ENCODE data around the gene C12orf56.
"Not testable (repeated sequence)": the region's sequence is repeated elsewhere in the genome, so short reads cannot be mapped to it uniquely, and the experiment has no call there.

The C12orf56 gene

DNA sequence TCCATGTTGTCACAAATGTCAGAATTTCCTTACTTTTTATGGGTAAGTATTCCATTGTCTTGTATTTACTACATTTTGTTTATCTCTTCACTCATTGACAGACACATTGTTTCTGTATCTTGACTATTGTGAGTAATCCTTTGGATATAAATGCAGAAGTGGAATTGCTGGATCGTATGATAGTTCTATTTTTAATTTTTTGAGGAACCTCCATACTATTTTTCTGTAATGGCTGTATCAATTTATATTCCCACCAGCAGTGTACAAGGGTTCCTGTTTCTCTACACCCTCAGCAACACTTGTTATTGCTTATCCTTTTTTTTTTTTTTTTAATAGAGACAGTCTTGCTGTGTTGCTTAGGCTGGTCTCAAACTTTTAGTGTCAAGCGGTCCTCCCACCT is 164.9 kb downstream of the C12orf56 start:
- no peak overlapping the region for H3K4me3 ChIP-seq (ENCODE audit: control insufficient read depth, low read depth, low read length)
- TF ChIP-seq, protein P1, sequence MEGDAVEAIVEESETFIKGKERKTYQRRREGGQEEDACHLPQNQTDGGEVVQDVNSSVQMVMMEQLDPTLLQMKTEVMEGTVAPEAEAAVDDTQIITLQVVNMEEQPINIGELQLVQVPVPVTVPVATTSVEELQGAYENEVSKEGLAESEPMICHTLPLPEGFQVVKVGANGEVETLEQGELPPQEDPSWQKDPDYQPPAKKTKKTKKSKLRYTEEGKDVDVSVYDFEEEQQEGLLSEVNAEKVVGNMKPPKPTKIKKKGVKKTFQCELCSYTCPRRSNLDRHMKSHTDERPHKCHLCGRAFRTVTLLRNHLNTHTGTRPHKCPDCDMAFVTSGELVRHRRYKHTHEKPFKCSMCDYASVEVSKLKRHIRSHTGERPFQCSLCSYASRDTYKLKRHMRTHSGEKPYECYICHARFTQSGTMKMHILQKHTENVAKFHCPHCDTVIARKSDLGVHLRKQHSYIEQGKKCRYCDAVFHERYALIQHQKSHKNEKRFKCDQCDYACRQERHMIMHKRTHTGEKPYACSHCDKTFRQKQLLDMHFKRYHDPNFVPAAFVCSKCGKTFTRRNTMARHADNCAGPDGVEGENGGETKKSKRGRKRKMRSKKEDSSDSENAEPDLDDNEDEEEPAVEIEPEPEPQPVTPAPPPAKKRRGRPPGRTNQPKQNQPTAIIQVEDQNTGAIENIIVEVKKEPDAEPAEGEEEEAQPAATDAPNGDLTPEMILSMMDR (conservative IDR thresholded peaks at IDR 0.05; ENCODE audit: control insufficient read depth, insufficient read depth, low read depth, low read length) = no peak
- DNase-seq (ENCODE audit: low read depth) = no peak

DNA sequence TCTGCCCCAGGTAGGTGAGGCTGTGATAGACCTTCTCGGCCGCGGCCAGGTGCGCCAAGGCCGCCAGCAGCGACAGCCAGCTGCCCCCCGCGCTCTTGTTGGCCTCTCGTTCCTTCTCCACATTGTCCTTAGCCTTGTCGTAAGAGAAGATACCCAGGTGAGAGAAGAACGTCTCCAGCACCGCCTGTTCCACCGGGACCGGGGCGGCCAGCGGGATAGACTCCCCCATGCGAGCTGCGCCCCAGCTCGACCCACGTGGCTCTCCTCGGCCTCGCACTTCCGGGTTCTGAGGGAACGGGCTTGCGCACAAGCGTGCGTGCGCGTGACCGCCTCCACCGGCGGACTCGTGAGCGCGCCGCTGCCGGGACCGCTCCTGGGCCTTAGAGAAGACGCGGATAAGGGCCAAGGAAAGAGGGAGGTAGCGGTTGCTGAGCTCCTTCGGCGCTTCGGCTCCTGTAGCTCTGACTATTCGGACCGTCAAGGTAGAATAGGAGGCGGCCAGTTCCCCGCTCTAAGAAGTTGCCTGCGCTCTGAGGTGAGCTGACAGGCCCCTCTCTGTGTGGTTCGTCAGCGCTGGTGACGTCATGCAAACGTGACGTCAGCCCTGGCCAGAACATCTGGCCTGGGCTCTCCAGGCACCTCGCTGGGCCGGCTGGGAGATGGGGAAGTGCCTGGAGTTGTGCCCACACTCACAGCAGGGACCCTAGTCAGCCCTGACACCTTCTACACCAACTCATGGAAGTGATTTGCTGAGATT is 168.4 kb downstream of the C12orf56 start, which contains the start of gene KICS2:
TSS of gene KICS2 (minus strand) at position 288 of the 757 bp plus-strand sequence. CDS start at position 229, 59 bp downstream.
- TF ChIP-seq, protein P1 (conservative IDR thresholded peaks at IDR 0.05; ENCODE audit: control insufficient read depth, insufficient read depth, low read depth, low read length) = no peak
- peak within 1 kb of the TSS; percentile 79 for H3K4me3 ChIP-seq (ENCODE audit: control insufficient read depth, low read depth, low read length)

DNA sequence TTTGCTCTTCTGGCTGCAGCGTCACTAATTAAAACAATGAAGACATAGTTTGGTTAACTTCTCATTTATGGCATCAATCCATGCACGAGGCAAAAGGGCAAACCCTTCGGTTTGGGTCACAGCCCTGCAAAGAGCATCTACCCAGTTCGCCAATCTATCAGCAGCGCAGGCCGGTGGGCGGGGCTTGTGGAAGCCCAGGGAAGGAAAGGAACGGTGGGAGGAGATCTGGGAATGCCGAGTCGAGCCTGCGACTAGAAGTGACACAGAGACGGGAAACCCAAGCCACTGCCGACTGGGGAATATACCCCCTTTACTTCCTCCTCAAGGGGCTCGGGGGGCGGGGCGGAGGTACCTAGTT is 168.9 kb downstream of the C12orf56 start:
- peak; percentile 89 for DNase-seq (ENCODE audit: low read depth)
- TF ChIP-seq, protein P1 (conservative IDR thresholded peaks at IDR 0.05; ENCODE audit: control insufficient read depth, insufficient read depth, low read depth, low read length) = no peak
- H3K4me3 ChIP-seq (ENCODE audit: control insufficient read depth, low read depth, low read length) = peak overlapping the region; percentile 79

More for the DNA sequence above, 168.4 kb downstream of the C12orf56 start, which contains the start of gene KICS2:
- DNase-seq (ENCODE audit: low read depth) = peak; percentile 93

DNA sequence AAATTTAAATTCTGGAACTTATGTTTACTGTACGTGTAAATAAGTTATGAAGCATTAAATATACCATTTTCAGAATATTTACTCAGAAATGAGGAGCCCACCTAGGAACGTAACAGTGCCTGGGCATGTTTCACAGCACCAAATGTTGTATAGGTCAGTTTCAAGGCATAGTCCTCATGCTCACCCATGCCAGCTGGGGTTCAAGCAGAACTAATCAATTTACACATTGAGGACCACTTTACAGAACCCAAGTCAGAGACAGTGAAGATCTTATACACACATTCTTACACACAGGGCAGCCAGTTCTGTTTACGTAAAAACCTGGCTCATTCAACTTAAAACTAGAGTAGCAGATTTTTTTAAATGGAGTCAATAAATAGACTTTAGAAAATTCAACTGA is 170.5 kb downstream of the C12orf56 start:
- no peak overlapping the region for H3K4me3 ChIP-seq (ENCODE audit: control insufficient read depth, low read depth, low read length)
- no peak for DNase-seq (ENCODE audit: low read depth)
- TF ChIP-seq, protein P1 (conservative IDR thresholded peaks at IDR 0.05; ENCODE audit: control insufficient read depth, insufficient read depth, low read depth, low read length) = no peak

DNA sequence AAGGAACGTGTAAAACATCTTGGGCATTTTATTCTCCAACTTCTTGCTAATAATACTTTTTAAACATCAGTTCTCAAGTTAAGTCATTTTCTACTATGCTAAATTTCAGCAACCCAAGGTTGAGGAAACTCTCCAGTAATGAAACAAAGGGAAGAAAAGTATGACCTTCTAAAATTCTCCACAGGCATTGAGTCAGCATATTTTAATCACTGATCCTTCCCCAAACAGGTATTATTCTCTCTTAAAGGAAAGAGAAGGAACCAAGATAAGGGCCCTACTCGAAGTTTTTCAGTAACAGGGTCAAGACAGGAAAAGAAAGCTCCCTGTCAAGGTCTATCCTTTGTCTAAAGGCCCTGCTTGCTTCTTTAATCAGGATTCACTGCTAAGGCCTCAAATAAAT is 171.4 kb downstream of the C12orf56 start:
- H3K4me3 ChIP-seq (ENCODE audit: control insufficient read depth, low read depth, low read length) = no peak overlapping the region
- TF ChIP-seq, protein P1 (conservative IDR thresholded peaks at IDR 0.05; ENCODE audit: control insufficient read depth, insufficient read depth, low read depth, low read length) = no peak
- DNase-seq (ENCODE audit: low read depth) = no peak

DNA sequence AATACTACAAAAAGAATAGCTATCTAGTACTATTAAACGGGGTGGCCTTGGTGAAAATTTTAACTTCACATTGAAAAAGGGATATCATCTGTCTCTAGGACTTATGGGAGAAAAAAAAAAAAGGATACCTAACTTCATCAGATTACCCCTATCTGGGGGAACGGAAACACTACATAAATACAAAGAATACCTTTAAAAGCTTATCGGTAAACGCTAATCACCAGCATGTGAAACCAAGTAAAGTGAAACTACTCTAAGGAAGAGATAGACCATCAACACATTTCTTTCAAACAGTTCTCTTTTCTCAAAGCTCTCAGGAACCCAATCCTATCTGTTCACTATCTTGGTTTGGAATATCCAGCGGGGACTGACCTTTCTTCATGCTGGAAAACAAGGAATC is 172.0 kb downstream of the C12orf56 start:
- H3K4me3 ChIP-seq (ENCODE audit: control insufficient read depth, low read depth, low read length) = no peak overlapping the region
- TF ChIP-seq, protein P1 (conservative IDR thresholded peaks at IDR 0.05; ENCODE audit: control insufficient read depth, insufficient read depth, low read depth, low read length) = no peak
- DNase-seq (ENCODE audit: low read depth) = no peak

DNA sequence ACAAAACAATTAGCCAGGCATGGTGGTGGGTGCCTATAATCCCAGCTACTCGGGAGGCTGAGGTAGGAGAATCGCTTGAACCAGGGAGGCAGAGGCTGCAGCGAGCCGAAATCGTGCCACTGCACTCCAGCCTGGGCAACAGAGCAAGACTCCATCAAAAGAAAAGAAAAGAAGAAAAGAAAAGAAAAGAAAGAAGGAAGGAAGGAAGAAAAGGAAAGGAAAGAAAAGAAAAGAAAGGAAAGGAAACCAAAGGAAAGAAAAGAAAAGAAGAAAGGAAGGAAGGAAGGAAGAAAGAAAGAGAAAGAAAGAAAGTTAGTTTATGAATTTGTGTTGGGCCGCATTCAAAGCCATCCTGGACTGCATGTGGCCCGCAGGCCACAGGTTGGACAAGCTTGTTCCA is 172.9 kb downstream of the C12orf56 start:
- not testable (repeated sequence) for DNase-seq (ENCODE audit: low read depth); H3K4me3 ChIP-seq (ENCODE audit: control insufficient read depth, low read depth, low read length)
